SK-N-MC (cell line): Measurements from ENCODE around the gene TMEM17.
"Not testable (repeated sequence)": the region's sequence is repeated elsewhere in the genome, so short reads cannot be mapped to it uniquely, and the experiment has no call there.

ENCODE experiments used
- DNase-seq: peaks from one replicate; pipeline ENCODE4 v3.0.0-alpha.2; 2011; ENCODE audit warnings: low read depth, low spot score
- H3K27ac ChIP-seq: fragments of 200-600 bp; sonication (generic); 2 replicates; pipeline ENCODE4 v1.5.1; 2016; ENCODE audit warnings: mixed run types
- H3K36me3 ChIP-seq: fragments of 200-600 bp; sonication (generic); 2 replicates; pipeline ENCODE4 v1.6.1; 2017; ENCODE audit warnings: antibody characterized with exemption, low read length, mixed read lengths; ENCODE audit not compliant: insufficient read depth
- H3K4me3 ChIP-seq: fragments of 200-600 bp; sonication (generic); 2 replicates; pipeline ENCODE4 v1.5.1; 2016
- H3K9ac ChIP-seq: fragments of 200-600 bp; sonication (generic); 2 replicates; pipeline ENCODE4 v1.8.0; 2017; ENCODE audit warnings: mixed run types, mixed read lengths; ENCODE audit not compliant: insufficient read length
- H3K9me3 ChIP-seq: fragments of 200-600 bp; sonication (generic); 2 replicates; pipeline ENCODE4 v1.6.1; 2017; ENCODE audit warnings: low read depth, mild to moderate bottlenecking, antibody characterized with exemption, low read length, moderate library complexity, mixed read lengths
- EZH2 ChIP-seq: fragments of 200-600 bp; sonication (generic); IDR thresholded peaks from one replicate; pipeline ENCODE4 v1.6.1; 2017; ENCODE audit warnings: antibody characterized with exemption
- FOXP2 ChIP-seq: optimal IDR thresholded peaks from 2 replicates; pipeline ENCODE3; 2011; ENCODE audit warnings: mild to moderate bottlenecking, moderate library complexity; ENCODE audit not compliant: insufficient read depth; ENCODE audit errors: extremely low read length, control extremely low read depth
- POLR2AphosphoS5 ChIP-seq: IDR thresholded peaks from 2 replicates; pipeline ENCODE4 v1.6.1; 2012; ENCODE audit warnings: mild to moderate bottlenecking, low read depth, low read length, borderline replicate concordance

Gene TMEM17

DNA sequence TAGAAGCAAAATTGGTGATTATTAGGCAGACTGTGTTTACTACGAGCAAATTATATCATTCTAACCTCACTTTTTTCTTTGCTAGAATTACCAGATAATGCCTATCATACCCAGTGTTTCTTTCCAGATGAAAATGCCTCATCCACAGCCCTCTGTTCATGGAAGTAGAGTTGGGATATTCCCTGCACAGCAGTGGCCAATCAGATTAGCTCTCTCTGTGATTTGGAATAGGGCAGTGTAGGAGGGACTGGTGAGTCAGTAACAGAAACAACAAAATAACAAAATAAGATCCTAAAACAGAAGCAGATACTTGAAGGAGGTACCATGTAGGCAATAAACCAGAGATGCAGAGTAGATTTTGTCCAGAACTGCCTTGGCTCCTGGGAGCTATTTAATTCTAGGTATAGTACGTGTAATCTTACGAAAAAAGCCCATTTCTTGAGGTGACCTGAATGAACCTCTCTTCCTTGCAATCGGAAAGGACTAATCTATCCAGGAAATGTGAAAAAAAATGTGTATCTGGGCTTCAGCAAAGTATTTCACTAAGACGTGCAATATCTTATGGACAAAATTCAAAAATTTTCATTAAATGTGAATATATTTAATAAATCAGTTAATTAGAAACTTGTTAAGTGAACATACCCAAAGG, 18.4 kb upstream of the TMEM17 start:
- H3K4me3 ChIP-seq, result no peak overlapping the region
- no peak for DNase-seq
- H3K9me3 ChIP-seq, result no peaks in the 10 kb centered on the region
- no peak overlapping the region for H3K9ac ChIP-seq
- no peak overlapping the region for H3K27ac ChIP-seq
- H3K36me3 ChIP-seq, result no peaks in the 10 kb centered on the region
- TF ChIP-seq FOXP2 (no peak), EZH2 (no peak), POLR2AphosphoS5 (no peak)

DNA sequence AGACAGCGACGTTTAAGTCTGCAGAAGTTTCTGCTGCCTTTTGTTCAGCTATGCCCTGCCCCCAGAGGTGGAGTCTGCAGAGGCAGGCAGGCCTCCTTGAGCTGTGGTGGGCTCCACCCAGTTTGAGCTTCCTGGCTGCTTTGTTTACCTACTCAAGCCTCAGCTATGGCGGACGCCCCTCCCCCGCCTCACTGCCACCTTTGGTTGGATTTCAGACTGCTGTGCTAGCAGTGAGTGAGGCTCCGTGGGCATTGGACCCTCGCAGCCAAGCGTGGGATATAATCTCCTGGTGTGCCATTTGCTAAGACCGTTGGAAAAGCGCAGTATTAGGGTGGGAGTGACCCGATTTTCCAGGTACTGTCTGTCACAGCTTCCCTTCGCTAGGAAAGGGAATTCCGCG, 15.1 kb upstream of the TMEM17 start:
- not testable (repeated sequence) for H3K9ac ChIP-seq, H3K4me3 ChIP-seq, DNase-seq, H3K36me3 ChIP-seq, H3K9me3 ChIP-seq, H3K27ac ChIP-seq

DNA sequence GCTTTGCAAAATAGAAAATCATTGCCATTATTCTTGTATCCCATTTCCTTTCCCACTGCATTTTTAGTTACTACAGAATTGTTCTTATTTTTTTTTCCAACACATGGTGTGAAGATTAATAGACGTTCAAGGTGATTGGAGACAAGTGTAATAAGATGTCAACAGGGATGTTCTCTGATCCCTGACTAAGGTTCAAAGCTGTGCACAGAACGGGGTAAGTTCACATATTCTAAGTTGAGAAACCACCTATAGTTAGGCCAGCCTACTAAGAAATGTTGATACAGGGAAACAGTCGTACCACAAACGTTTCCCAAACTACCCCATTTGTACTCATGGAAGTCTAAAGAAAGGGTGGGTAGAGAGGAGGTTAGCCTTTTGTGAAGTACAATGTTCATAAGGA, 6.4 kb upstream of the TMEM17 start:
- H3K9me3 ChIP-seq, result no peaks in the 10 kb centered on the region
- no peak for DNase-seq
- no peak for TF ChIP-seq FOXP2
- TF ChIP-seq POLR2AphosphoS5, result no peak
- no peak for TF ChIP-seq EZH2
- H3K9ac ChIP-seq, result no peak overlapping the region
- no peak overlapping the region for H3K27ac ChIP-seq
- no peaks in the 10 kb centered on the region for H3K36me3 ChIP-seq
- no peak overlapping the region for H3K4me3 ChIP-seq

DNA sequence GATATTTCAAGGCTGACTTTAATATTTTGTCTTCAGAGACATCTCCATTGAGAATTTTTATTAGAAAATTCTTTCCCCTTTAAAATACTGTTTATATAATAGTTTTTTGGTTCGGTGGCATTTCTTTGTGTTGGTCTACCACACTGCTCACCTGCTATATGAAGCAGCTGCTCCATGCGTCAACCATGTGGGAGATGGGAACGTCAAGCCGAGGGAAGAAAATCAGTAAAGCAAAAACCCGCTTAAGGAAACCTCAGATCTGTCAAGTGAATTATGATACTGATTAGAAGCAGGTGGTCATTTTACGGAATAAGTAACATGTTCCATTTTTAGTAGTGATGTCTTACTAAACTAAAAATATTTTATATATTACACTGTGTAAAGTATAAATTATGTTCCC, 5.6 kb upstream of the TMEM17 start:
- Histone ChIP-seq H3K4me3 (no peak overlapping the region), H3K9me3 (no peaks in the 10 kb centered on the region), H3K9ac (no peak overlapping the region), H3K27ac (no peak overlapping the region), H3K36me3 (no peaks in the 10 kb centered on the region)
- no peak for DNase-seq
- TF ChIP-seq POLR2AphosphoS5 (no peak), EZH2 (no peak), FOXP2 (no peak)

DNA sequence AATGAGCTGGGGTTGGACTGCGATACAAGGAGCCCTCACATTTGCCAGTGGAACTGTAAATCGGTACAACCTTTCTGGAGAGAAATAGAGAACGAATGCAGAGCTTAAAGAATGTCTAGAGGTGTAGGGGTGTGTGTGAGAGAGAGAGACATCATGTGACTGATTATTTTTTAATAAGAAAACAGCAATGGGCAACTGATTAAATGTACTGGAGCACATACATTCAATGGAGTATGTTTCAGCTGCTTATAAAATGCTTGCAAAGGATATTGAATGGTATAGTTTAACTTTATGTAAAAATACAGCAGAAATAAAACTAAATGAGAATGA, 391 bp upstream of the TMEM17 start:
- H3K9me3 ChIP-seq, result no peaks in the 10 kb centered on the region
- peak overlapping the region; percentile 92 for H3K9ac ChIP-seq
- peaks cover 3% of the 10 kb centered on the region; the same call in 1 of the 2 replicates for H3K36me3 ChIP-seq
- DNase-seq, result no peak
- H3K4me3 ChIP-seq, result peak overlapping the region; percentile 94
- H3K27ac ChIP-seq, result peak overlapping the region; percentile 83
- TF ChIP-seq FOXP2, result no peak
- TF ChIP-seq POLR2AphosphoS5, result peak; percentile 46; the same call in 1 of the 2 replicates
- TF ChIP-seq EZH2, result no peak

DNA sequence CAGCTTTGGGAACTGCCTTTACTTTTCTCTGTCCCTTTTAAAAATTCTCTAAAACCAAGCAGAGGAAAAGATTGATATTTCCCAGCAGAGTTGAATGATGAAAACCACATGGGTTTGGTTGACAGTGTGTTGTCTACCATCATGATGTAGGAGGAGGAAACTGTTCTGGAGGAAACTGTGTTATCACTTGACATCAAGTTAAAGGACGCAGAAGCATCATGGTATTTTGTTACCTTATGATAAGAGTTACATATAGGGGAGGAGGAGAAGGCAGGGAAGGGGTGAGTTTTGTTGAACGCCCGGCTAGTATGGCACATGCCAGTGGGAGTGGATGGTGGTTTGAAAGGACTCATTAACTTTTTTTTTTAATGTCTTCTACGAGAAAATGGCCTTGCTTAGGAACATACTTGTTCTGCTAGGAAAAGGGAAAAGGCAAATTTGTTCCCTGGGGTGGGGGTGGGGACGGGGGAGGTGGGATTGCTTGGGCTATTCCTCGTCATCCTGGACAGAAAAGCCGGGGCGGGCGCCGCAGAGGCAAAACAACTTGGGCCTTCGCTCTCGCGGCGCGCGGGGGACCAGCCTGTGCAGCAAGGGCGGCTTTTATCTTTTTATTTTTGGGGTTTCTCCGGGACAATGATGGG, 766 bp downstream of the TMEM17 start:
- Histone ChIP-seq H3K27ac (peak overlapping the region; percentile 83), H3K36me3 (peaks cover 11% of the 10 kb centered on the region), H3K4me3 (peak overlapping the region; percentile 94), H3K9ac (peak overlapping the region; percentile 92), H3K9me3 (no peaks in the 10 kb centered on the region; the same call in 1 of the 2 replicates)
- TF ChIP-seq POLR2AphosphoS5 (no peak), EZH2 (no peak), FOXP2 (no peak)
- DNase-seq, result no peak

DNA sequence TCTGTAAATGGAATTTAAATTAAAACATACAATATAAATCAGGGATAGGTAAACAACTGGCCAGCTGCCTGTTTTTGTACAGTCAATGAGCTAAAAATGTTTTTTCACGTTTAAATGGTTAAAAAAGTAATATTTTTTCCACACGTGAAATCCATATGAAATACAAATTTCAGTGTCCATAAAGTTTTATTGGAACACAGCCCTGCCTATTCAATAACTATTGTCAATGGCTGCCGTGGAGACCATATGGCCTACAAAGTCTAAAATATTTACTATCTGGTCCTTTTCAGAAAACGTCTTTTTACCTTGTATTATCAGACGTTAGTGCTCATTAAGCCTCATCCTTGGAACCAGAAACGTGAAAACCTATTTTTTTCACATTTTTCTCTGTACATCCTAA, 1.3 kb downstream of the TMEM17 start:
- H3K27ac ChIP-seq, result peak overlapping the region; percentile 83
- H3K36me3 ChIP-seq, result peaks cover 13% of the 10 kb centered on the region
- no peaks in the 10 kb centered on the region; the same call in 1 of the 2 replicates for H3K9me3 ChIP-seq
- no peak for TF ChIP-seq POLR2AphosphoS5
- no peak for TF ChIP-seq FOXP2
- TF ChIP-seq EZH2, result no peak
- no peak overlapping the region for H3K9ac ChIP-seq
- H3K4me3 ChIP-seq, result peak overlapping the region; percentile 94
- no peak for DNase-seq

DNA sequence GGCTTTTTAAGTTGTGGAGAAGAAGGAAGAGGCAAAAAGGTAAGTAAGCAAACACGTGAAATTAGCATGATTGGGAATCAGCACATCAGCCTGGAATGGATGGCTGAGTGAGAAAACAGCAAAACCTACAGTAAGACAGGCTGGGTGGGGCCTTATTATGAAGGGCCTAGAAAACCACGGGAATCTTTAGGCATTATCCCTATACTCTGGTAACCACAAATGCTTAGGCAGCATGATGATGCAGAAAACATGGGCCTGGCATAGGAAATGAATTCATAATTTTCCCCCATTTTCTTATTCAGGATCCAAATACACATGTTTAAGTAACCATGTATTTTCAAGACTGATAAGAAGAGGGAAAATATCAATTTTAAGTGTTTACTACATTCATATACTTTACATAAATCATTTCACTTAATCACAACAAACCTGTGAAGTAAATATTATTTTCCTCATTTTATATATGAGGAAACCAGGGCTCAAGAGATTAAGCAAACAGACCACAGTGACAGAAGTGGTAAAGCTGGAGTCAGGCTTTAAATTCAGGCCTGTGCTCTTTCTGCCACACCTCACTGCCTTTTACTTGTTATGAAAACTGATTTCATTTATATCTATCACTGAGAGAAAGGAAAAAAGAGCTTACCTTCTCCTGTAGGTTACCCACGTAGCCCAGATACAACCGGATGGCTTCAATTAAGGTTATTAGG, 4.0 kb downstream of the TMEM17 start:
- peak overlapping the region; percentile 95 for H3K27ac ChIP-seq
- peaks cover 17% of the 10 kb centered on the region for H3K36me3 ChIP-seq
- H3K9me3 ChIP-seq, result no peaks in the 10 kb centered on the region; the same call in 1 of the 2 replicates
- DNase-seq, result peak; percentile 84
- H3K4me3 ChIP-seq, result 0 out of 2 replicates have a peak overlapping the region, but pooled peaks have one; percentile 28
- TF ChIP-seq FOXP2 (no peak), POLR2AphosphoS5 (no peak)
- peak overlapping the region; percentile 44 for H3K9ac ChIP-seq

DNA sequence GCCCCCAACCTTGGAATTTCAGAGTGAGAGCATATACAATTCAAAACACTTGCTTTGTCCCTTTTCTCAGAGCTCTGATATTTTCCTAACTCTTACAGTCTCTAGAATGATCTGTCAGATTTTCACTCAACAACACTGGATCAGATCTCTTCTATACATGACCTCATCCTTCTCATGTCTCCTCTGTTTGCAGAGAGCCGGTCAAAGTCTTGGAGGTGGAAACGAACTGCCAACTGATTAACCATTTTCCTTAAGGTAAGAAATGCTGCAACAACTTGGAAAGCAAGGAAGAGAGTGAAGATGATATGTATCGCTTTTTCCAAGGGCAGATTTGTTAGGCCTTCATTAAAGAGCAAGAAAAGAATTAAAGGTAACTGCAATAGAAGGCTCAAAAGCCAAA, 4.9 kb downstream of the TMEM17 start:
- no peak overlapping the region for H3K4me3 ChIP-seq
- no peak for DNase-seq
- H3K9me3 ChIP-seq, result no peaks in the 10 kb centered on the region; the same call in 1 of the 2 replicates
- H3K27ac ChIP-seq, result peak overlapping the region; percentile 95
- no peak for TF ChIP-seq POLR2AphosphoS5
- H3K36me3 ChIP-seq, result peaks cover 17% of the 10 kb centered on the region
- H3K9ac ChIP-seq, result no peak overlapping the region
